Measurements from ENCODE around the gene CADM1. TPM values are rescaled to one million over a fixed set of nuclear protein-coding genes. Genes with fewer than 3 reads are reported as not detected.

CADM1 gene
- total and polyA plus RNA-seq, 4 donors = 13.0 to 40.6 (median 28.9) TPM

- Histone ChIP-seq H3K9ac (ENCODE audit: low read depth in 1 of 2, low read length in 2 of 2) (no peak overlapping the region), H3K27me3 (ENCODE audit: control insufficient read depth in 4 of 4, insufficient read depth in 4 of 4, low read length in 3 of 4) (no peaks in the 10 kb centered on the region), H3K36me3 (ENCODE audit: control insufficient read depth in 4 of 4, insufficient read depth in 3 of 4, low read depth in 1 of 4, low read length in 3 of 4) (no peaks in the 10 kb centered on the region), H3K4me3 (ENCODE audit: low read depth in 1 of 3, low read length in 3 of 3) (no peak overlapping the region), H3K27ac (ENCODE audit: low read depth in 1 of 2, low read length in 2 of 2) (no peak overlapping the region), H3K9me3 (ENCODE audit: control insufficient read depth in 4 of 4, low read length in 3 of 4) (no peaks in the 10 kb centered on the region), H3K4me1 (ENCODE audit: control insufficient read depth in 4 of 4, insufficient read depth in 4 of 4, low read length in 3 of 4) (peaks cover 0 to 14% (median 4%) of the 10 kb centered on the region in 4 donors)
- no peak for DNase-seq (ENCODE audit: low spot score)
- TF ChIP-seq RAD21 (IDR thresholded peaks at IDR 0.05) (no peak), SP1 (IDR thresholded peaks at IDR 0.05) (no peak), REST (IDR thresholded peaks at IDR 0.05) (no peak), NR2F2 (IDR thresholded peaks at IDR 0.05) (no peak), HNF4G (IDR thresholded peaks at IDR 0.05) (no peak), JUND (IDR thresholded peaks at IDR 0.05) (no peak), FOXA2 (IDR thresholded peaks at IDR 0.05) (no peak), ATF3 (IDR thresholded peaks at IDR 0.05) (no peak), EGR1 (IDR thresholded peaks at IDR 0.05; ENCODE audit: low read depth in 2 of 2) (no peak)
- WGBS = 73% methylated on average over 5 of the region's 5 CpGs
Measured at GRCh38 chr11:115280775-115281174, 223.4 kb downstream of the CADM1 start.

- no peak overlapping the region for H3K9ac ChIP-seq (ENCODE audit: low read depth in 1 of 2, low read length in 2 of 2)
- H3K4me1 ChIP-seq (ENCODE audit: control insufficient read depth in 4 of 4, insufficient read depth in 4 of 4, low read length in 3 of 4) = peaks cover 0 to 14% (median 4%) of the 10 kb centered on the region in 4 donors
- WGBS = 78% methylated on average over 10 of the region's 10 CpGs
- DNase-seq (ENCODE audit: low spot score) = no peak
- no peaks in the 10 kb centered on the region for H3K27me3 ChIP-seq (ENCODE audit: control insufficient read depth in 4 of 4, insufficient read depth in 4 of 4, low read length in 3 of 4)
- H3K36me3 ChIP-seq (ENCODE audit: control insufficient read depth in 4 of 4, insufficient read depth in 3 of 4, low read depth in 1 of 4, low read length in 3 of 4) = peaks cover 0 to 1% (median 0%) of the 10 kb centered on the region in 4 donors
- H3K27ac ChIP-seq (ENCODE audit: low read depth in 1 of 2, low read length in 2 of 2) = no peak overlapping the region
- no peak overlapping the region for H3K4me3 ChIP-seq (ENCODE audit: low read depth in 1 of 3, low read length in 3 of 3)
- no peaks in the 10 kb centered on the region for H3K9me3 ChIP-seq (ENCODE audit: control insufficient read depth in 4 of 4, low read length in 3 of 4)
- TF ChIP-seq NR2F2 (IDR thresholded peaks at IDR 0.05) (no peak), ZBTB33 (IDR thresholded peaks at IDR 0.05) (no peak), RXRA (IDR thresholded peaks at IDR 0.05) (no peak), REST (IDR thresholded peaks at IDR 0.05) (no peak), MAX (IDR thresholded peaks at IDR 0.05) (no peak)
Measured at GRCh38 chr11:115279813-115280761, 224.1 kb downstream of the CADM1 start.

All from liver (tissue), 9 donors.